Stomach (tissue), 9 donors: ENCODE data around the gene PDE4D. TPM values are rescaled to one million over a fixed set of nuclear protein-coding genes. Genes with fewer than 3 reads are reported as not detected.

Experiments used
- DNase-seq, 2 donors: peaks; one replicate each; pipeline versions ENCODE4 v3.0.0 to v3.0.0-alpha.2; 2013 to 2019
- H3K27ac ChIP-seq, 5 donors: fragments of 200-600 bp in 4 of 5; sonication (generic) in 4 of 5; one replicate each; pipeline ENCODE4 v1.5.1; 2013 to 2019; ENCODE audit warnings: mild to moderate bottlenecking in 1 of 5, moderate library complexity in 1 of 5
- H3K27me3 ChIP-seq, 3 donors: fragments of 200-600 bp; sonication (generic); one replicate each; pipeline ENCODE4 v1.5.1; 2017 to 2019; ENCODE audit warnings: mixed run types in 1 of 3
- H3K36me3 ChIP-seq, 4 donors: fragments of 200-600 bp; sonication (generic); 1 replicate in 3 of 4; 2 replicates in 1 of 4; pipeline ENCODE4 v1.5.1; 2016 to 2019
- H3K4me1 ChIP-seq, 4 donors: fragments of 200-600 bp; sonication (generic); one replicate each; pipeline ENCODE4 v1.5.1; 2016 to 2019
- H3K4me3 ChIP-seq, 4 donors: fragments of 200-600 bp; sonication (generic) in 3 of 4; one replicate each; pipeline ENCODE4 v1.5.1; 2016 to 2019; ENCODE audit warnings: mild to moderate bottlenecking in 1 of 4
- H3K9me3 ChIP-seq, 4 donors: fragments of 200-600 bp; sonication (generic); one replicate each; pipeline ENCODE4 v1.5.1; 2016 to 2019
- CTCF ChIP-seq, 7 experiments: fragments of 450-650 bp in 4 of 7; fragments of 200-600 bp in 3 of 7; sonication (generic) in 3 of 7; IDR thresholded peaks; one replicate each; pipeline ENCODE4 v1.5.1; 2016 to 2019; ENCODE audit warnings: antibody characterized with exemption in 7 of 7, control low read depth in 2 of 7, mild to moderate bottlenecking in 1 of 7
- EP300 ChIP-seq: sonication (generic); formaldehyde crosslinking; IDR thresholded peaks from one replicate; pipeline ENCODE4 v1.6.1; 2017; ENCODE audit warnings: antibody characterized with exemption
- POLR2A ChIP-seq, 4 donors: fragments of 450-650 bp; IDR thresholded peaks; one replicate each; pipeline ENCODE4 v1.6.1; 2016; ENCODE audit warnings: antibody characterized with exemption in 4 of 4, control low read depth in 2 of 4, mild to moderate bottlenecking in 1 of 4, moderate library complexity in 1 of 4
- POLR2AphosphoS5 ChIP-seq, 3 donors: sonication (generic); formaldehyde crosslinking; IDR thresholded peaks; one replicate each; pipeline ENCODE4 v1.6.1; 2016; ENCODE audit warnings: antibody characterized with exemption in 3 of 3
- WGBS, 5 donors: extraction: QIAGEN DNeasy Blood & Tissue Kit in 3 of 5; methylation state at CpG; one replicate each; pipeline versions ENCODE4 v1.1.5 to v1.1.7; 2013 to 2018; 5-methylcytosine and 5-hydroxymethylcytosine counted together
- intact Hi-C: fragments of 100-400 bp; cut with DNase I; formaldehyde crosslinking; loops from one replicate; pipeline ENCODE4 v1.15.1; 2023; ENCODE audit warnings: low total_unique reads
- polyA plus RNA-seq, 3 donors: library from polyadenylated mRNA; stranded (reverse); fragments of 200-250 nt; gene quantifications; one replicate each; pipeline ENCODE4 v1.2.3, GENCODE V29; 2013
- total RNA-seq, 5 donors: library from RNA; depleted of rRNA; stranded (reverse); fragments of >200 nt; gene quantifications; one replicate each; pipeline versions ENCODE4 v1.1.0 to v1.2.3, GENCODE V29; 2014 to 2016
- donor health status: healthy with polysubstance abuse.
- donor health status: Bipolar disorder and iron deficiency.
- donor health status: healthy.

PDE4D gene
- total and polyA plus RNA-seq, 8 donors, result 3.1 to 147 (median 97.3) TPM

DNA sequence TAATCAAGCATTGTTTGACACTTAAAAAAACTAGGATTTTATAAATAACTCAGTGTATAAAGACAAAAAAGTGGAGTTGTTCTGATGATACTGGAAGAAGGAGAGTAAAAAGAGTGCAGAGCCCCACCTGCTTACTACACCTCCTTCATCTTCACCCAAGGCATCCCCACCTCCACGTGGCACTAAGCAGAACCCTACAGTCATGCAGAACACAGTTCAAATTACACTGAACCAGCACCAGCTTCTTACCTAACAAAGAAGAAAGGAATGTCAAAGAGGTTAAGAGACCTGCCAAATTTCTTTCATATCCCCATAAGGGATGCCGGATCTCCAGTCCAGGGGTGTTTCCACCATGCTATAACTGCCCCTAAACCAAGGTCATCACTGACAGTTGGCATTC is 55.5 kb downstream of the PDE4D start:
- no peaks in the 10 kb centered on the region for H3K36me3 ChIP-seq
- H3K9me3 ChIP-seq, result no peaks in the 10 kb centered on the region
- intact Hi-C loops, result no loop called here
- no peak for DNase-seq
- TF ChIP-seq CTCF (IDR thresholded peaks at IDR 0.05) (no peak), POLR2AphosphoS5 (IDR thresholded peaks at IDR 0.05) (no peak), EP300 (no peak), POLR2A (IDR thresholded peaks at IDR 0.05) (no peak)
- no peaks in the 10 kb centered on the region for H3K4me1 ChIP-seq
- no peak overlapping the region for H3K4me3 ChIP-seq
- H3K27me3 ChIP-seq, result no peaks in the 10 kb centered on the region
- WGBS, 5 donors, result 56 to 67% (median 64%) methylated on average over 2 of the region's 2 CpGs
- no peak overlapping the region for H3K27ac ChIP-seq

GRCh38 chr5:59837071-59837470 is 56.5 kb downstream of the PDE4D start:
- H3K4me3 ChIP-seq, result no peak overlapping the region
- DNase-seq, result no peak
- no peaks in the 10 kb centered on the region for H3K36me3 ChIP-seq
- H3K4me1 ChIP-seq, result no peaks in the 10 kb centered on the region
- no peaks in the 10 kb centered on the region for H3K27me3 ChIP-seq
- intact Hi-C loops, result no loop called here
- H3K27ac ChIP-seq, result no peak overlapping the region
- no peaks in the 10 kb centered on the region for H3K9me3 ChIP-seq
- TF ChIP-seq CTCF (IDR thresholded peaks at IDR 0.05) (no peak), POLR2AphosphoS5 (IDR thresholded peaks at IDR 0.05) (no peak), POLR2A (IDR thresholded peaks at IDR 0.05) (no peak), EP300 (no peak)
- 78 to 83% (median 79%) methylated on average over 1 of the region's 1 CpG for WGBS, 5 donors

DNA sequence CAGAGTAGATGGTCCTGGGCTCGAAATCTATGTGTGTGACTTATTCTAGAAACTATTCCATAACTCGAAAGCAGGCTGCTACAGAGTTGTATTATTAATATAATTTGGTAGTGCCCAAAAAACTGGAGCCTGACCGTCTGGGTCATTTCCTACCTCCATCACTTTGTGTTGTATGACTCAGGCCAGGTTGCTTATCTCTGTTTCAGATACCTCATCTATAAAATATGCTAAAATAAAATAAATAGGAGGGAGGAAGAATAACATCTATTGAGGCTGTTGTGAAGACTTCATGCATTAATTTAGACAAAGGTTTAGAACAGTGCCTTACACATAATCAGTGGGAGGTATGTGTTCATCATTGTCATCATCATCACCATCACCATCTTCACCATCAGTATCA is 57.7 kb downstream of the PDE4D start:
- no peaks in the 10 kb centered on the region for H3K27me3 ChIP-seq
- 78 to 81% (median 79%) methylated on average over 3 of the region's 3 CpGs for WGBS, 5 donors
- no peaks in the 10 kb centered on the region for H3K9me3 ChIP-seq
- TF ChIP-seq POLR2A (IDR thresholded peaks at IDR 0.05) (no peak), EP300 (no peak), CTCF (IDR thresholded peaks at IDR 0.05) (no peak), POLR2AphosphoS5 (IDR thresholded peaks at IDR 0.05) (no peak)
- no peak overlapping the region for H3K4me3 ChIP-seq
- H3K27ac ChIP-seq, result no peak overlapping the region
- H3K36me3 ChIP-seq, result no peaks in the 10 kb centered on the region
- no peak for DNase-seq
- intact Hi-C loops, result no loop called here
- no peaks in the 10 kb centered on the region for H3K4me1 ChIP-seq

DNA sequence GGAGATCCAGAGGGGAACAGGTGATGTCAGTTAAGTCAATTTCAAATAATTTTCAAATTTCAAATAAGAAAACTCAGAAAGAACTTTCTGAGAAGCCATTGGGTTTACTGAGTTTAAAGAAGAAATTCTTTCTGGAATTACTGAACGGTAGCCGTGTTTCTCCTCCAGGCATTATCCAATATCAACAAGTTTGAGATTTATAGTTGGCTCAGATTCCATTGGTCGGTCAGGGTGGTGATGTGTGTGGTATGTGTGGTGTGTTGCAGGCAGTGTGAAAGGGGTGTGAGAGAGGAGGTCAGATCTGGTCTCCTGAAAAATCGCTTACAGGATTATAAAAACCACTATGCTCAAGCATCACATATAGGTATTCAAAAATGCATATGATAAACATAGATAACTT is 60.1 kb downstream of the PDE4D start:
- no peak for TF ChIP-seq POLR2A (IDR thresholded peaks at IDR 0.05)
- no peak for TF ChIP-seq EP300
- no peak for TF ChIP-seq POLR2AphosphoS5 (IDR thresholded peaks at IDR 0.05)
- TF ChIP-seq CTCF (IDR thresholded peaks at IDR 0.05), result no peak
- intact Hi-C loops, result no loop called here
- H3K27ac ChIP-seq, result no peak overlapping the region
- H3K27me3 ChIP-seq, result no peaks in the 10 kb centered on the region
- no peaks in the 10 kb centered on the region for H3K9me3 ChIP-seq
- H3K4me3 ChIP-seq, result no peak overlapping the region
- no peaks in the 10 kb centered on the region for H3K4me1 ChIP-seq
- H3K36me3 ChIP-seq, result no peaks in the 10 kb centered on the region
- WGBS, 5 donors, result 43 to 68% (median 65%) methylated on average over 4 of the region's 4 CpGs
- DNase-seq, result no peak
